Smooth muscle cell (in vitro differentiated cells): ENCODE measurements around the gene HDAC7. TPM values are rescaled to one million over a fixed set of nuclear protein-coding genes. Genes with fewer than 3 reads are reported as not detected.

Experiments
- DNase-seq: peaks from one replicate; lab custom pipeline; 2025; ENCODE audit not compliant: unreplicated experiment; lab: John Stamatoyannopoulos, UW
- H2AFZ ChIP-seq: fragments of 200-600 bp; sonication (generic); 2 replicates; pipeline ENCODE4 v1.6.0; 2016; ENCODE audit warnings: antibody characterized with exemption, low read depth, mild to moderate bottlenecking
- H3F3A ChIP-seq: fragments of 200-600 bp; sonication (generic); 2 replicates; pipeline ENCODE4 v1.6.0; 2017; ENCODE audit warnings: antibody characterized with exemption, low read depth
- H3K27ac ChIP-seq: fragments of 200-600 bp; sonication (generic); 2 replicates; pipeline ENCODE4 v1.5.1; 2016; ENCODE audit warnings: low read depth, mild to moderate bottlenecking
- H3K27me3 ChIP-seq: fragments of 200-600 bp; sonication (generic); 2 replicates; pipeline ENCODE4 v1.6.1; 2016; ENCODE audit warnings: low read depth, mild to moderate bottlenecking
- H3K36me3 ChIP-seq: fragments of 200-600 bp; sonication (generic); 2 replicates; pipeline ENCODE4 v1.5.1; 2016; ENCODE audit warnings: low read depth
- H3K4me1 ChIP-seq: fragments of 200-600 bp; sonication (generic); 2 replicates; pipeline ENCODE4 v1.5.1; 2016; ENCODE audit warnings: low read depth
- H3K4me2 ChIP-seq: fragments of 200-600 bp; sonication (generic); 2 replicates; pipeline ENCODE4 v1.6.0; 2016; ENCODE audit warnings: mild to moderate bottlenecking
- H3K4me3 ChIP-seq: fragments of 200-600 bp; sonication (generic); 2 replicates; pipeline ENCODE4 v1.5.1; 2016; ENCODE audit warnings: mild to moderate bottlenecking
- H3K79me2 ChIP-seq: fragments of 200-600 bp; sonication (generic); 2 replicates; pipeline ENCODE4 v1.6.0; 2016; ENCODE audit warnings: low read depth, mild to moderate bottlenecking
- H3K9ac ChIP-seq: fragments of 200-600 bp; sonication (generic); 2 replicates; pipeline ENCODE4 v1.6.0; 2016; ENCODE audit warnings: low read depth
- H3K9me3 ChIP-seq: fragments of 200-600 bp; sonication (generic); replicated peaks from 2 replicates; pipeline ENCODE4 v1.5.1; 2016; ENCODE audit warnings: low read depth
- H4K20me1 ChIP-seq: fragments of 200-600 bp; sonication (generic); 2 replicates; pipeline ENCODE4 v1.6.0; 2016; ENCODE audit warnings: low read depth
- WGBS: methylation state at CpG from one replicate; pipeline ENCODE4 v1.1.7; 2016; ENCODE audit warnings: low lambda C conversion rate; 5-methylcytosine and 5-hydroxymethylcytosine counted together
- polyA plus RNA-seq: library from polyadenylated mRNA; unstranded; fragments of >200 nt; fragmentation: Nextera tagmentation; extraction: Ambion mirVana; gene quantifications from 2 replicates; pipeline ENCODE4 v1.2.1, GENCODE V29; 2016
- total RNA-seq: library from RNA; depleted of rRNA; stranded (reverse); fragments of >200 nt; gene quantifications from 2 replicates; pipeline ENCODE4 v1.2.3, GENCODE V29; 2014
- TF ChIP-seq, protein P1 (sequence below): fragments of 200-600 bp; sonication (generic); IDR thresholded peaks from 2 replicates; pipeline ENCODE4 v1.5.1; 2017; ENCODE audit warnings: borderline replicate concordance, mild to moderate bottlenecking, antibody characterized with exemption; ENCODE audit not compliant: insufficient read depth, poor library complexity, severe bottlenecking

Gene HDAC7
- total and polyA plus RNA-seq, 2 experiments from 2014 or later = 24.1 to 32.4 TPM

DNA sequence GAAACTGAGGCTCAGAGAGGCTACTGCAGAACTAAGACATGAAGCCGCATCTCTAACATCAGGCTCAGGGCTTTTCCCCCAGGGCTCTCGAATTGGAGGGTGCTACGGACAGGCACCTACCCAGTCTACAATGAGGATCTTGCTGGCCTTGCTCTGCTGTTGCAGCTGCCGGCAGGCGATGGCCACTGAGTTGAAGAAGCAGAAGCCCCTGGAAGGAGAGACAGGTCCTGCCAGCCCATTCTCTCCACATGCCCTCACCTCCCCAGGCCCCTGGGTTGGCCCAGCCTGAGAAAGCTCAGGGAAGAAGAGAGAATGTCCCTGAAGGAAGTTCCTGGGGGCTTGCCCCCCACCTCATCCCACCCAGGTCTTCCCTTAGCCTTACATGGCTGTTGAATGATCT lies 30.6 kb downstream of the HDAC7 start:
- Histone ChIP-seq H3K9me3 (no peaks in the 10 kb centered on the region), H3K4me1 (no peaks in the 10 kb centered on the region), H3K79me2 (no peaks in the 10 kb centered on the region), H2AFZ (no peak overlapping the region), H3F3A (no peaks in the 10 kb centered on the region), H3K36me3 (peaks cover 7% of the 10 kb centered on the region), H3K4me3 (no peak overlapping the region), H4K20me1 (no peaks in the 10 kb centered on the region), H3K9ac (no peak overlapping the region), H3K4me2 (no peak overlapping the region), H3K27ac (no peak overlapping the region), H3K27me3 (no peaks in the 10 kb centered on the region)
- WGBS = 99% methylated on average over 5 of the region's 5 CpGs
- TF ChIP-seq, protein P1, sequence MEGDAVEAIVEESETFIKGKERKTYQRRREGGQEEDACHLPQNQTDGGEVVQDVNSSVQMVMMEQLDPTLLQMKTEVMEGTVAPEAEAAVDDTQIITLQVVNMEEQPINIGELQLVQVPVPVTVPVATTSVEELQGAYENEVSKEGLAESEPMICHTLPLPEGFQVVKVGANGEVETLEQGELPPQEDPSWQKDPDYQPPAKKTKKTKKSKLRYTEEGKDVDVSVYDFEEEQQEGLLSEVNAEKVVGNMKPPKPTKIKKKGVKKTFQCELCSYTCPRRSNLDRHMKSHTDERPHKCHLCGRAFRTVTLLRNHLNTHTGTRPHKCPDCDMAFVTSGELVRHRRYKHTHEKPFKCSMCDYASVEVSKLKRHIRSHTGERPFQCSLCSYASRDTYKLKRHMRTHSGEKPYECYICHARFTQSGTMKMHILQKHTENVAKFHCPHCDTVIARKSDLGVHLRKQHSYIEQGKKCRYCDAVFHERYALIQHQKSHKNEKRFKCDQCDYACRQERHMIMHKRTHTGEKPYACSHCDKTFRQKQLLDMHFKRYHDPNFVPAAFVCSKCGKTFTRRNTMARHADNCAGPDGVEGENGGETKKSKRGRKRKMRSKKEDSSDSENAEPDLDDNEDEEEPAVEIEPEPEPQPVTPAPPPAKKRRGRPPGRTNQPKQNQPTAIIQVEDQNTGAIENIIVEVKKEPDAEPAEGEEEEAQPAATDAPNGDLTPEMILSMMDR = no peak
- DNase-seq = no peak

DNA sequence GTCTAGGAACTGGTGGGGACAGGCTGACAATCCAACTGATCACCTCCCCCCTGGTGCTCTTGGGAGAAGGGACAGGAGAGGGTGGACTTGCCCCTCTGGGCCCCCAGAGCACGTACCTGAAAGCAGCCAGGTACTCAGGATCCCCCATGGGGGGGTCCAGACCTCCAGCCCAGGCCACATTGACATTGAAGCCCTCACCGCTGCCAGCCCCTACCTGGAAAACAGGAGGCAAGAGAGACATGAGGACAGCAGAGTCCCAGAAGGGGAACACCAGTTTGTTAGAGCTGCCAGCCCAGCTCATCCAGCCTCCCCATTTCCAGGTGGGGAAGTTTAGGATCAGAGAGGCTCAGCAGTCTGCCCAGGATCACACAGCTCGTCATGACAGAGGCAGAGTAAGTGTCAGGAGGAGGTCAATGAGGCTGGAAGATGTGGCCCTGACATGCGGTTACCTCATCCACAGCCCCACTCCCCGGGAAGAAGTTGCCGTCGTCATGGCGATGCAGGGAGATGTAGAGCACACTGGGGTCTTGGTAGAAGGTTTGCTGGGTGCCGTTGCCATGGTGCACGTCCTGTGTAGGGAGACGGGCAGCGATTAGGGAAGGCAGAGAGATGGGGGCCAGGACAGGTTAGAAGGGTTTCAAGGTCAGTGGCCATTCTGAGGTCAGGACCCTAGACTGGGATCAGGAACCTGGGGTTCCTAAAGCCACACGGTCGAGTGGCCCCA lies 31.9 kb downstream of the HDAC7 start:
- TF ChIP-seq, protein P1 = no peak
- Histone ChIP-seq H3K4me3 (no peak overlapping the region), H3K9me3 (no peaks in the 10 kb centered on the region), H3F3A (no peaks in the 10 kb centered on the region), H3K79me2 (no peaks in the 10 kb centered on the region), H3K4me2 (no peak overlapping the region), H2AFZ (no peak overlapping the region), H3K9ac (no peak overlapping the region), H3K27me3 (no peaks in the 10 kb centered on the region), H3K27ac (no peak overlapping the region), H4K20me1 (no peaks in the 10 kb centered on the region), H3K4me1 (no peaks in the 10 kb centered on the region), H3K36me3 (peaks cover 7% of the 10 kb centered on the region)
- 94% methylated on average over 14 of the region's 14 CpGs for WGBS
- DNase-seq = no peak

DNA sequence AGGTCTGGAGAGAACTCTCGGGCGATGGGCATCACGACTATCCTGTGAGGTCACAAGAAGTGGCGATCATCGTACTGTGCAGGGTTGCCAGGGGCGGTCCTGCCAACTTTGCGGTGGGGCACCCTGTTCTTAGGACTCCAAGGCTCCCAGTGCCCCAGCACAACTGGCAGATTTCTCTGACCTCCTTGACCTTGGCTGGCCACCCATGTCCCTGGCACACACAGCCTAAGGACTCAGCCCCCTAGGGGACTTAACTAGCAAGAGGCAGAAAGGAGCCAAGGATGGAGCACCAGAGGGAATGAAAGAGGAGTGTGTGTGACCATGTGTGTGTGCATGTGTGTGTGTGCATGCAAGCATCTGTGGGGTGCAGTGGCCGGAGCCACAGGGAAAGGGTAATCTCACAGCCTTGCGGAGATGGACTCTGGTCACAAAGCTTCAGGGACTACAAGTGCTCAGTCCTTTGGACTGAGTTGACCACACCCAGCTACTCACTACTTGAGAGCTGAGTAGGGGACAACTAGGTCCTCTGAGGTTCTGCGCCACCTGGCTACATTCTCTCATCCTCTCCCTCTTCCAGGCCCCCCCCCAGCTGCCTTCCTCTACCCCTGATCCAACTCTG lies 32.9 kb downstream of the HDAC7 start:
- WGBS = 98% methylated on average over 10 of the region's 10 CpGs
- DNase-seq = no peak
- H3K4me2 ChIP-seq = no peak overlapping the region
- H3K9ac ChIP-seq = no peak overlapping the region
- H4K20me1 ChIP-seq = no peaks in the 10 kb centered on the region
- no peaks in the 10 kb centered on the region for H3K79me2 ChIP-seq
- TF ChIP-seq, protein P1 = no peak
- no peak overlapping the region for H2AFZ ChIP-seq
- no peak overlapping the region for H3K4me3 ChIP-seq
- no peaks in the 10 kb centered on the region for H3F3A ChIP-seq
- no peak overlapping the region for H3K27ac ChIP-seq
- H3K36me3 ChIP-seq = peaks cover 7% of the 10 kb centered on the region
- H3K4me1 ChIP-seq = no peaks in the 10 kb centered on the region
- H3K27me3 ChIP-seq = no peaks in the 10 kb centered on the region
- H3K9me3 ChIP-seq = no peaks in the 10 kb centered on the region
